ENCODE data around the gene SEC22C. TPM values are rescaled to one million over a fixed set of nuclear protein-coding genes. Genes with fewer than 3 reads are reported as not detected.
A peak's percentile ranks its signal among the peaks of the same experiment; 100 is the strongest.

The SEC22C gene
- total RNA-seq, 2 donors from 2014 or later = 55.0 to 83.4 TPM

DNA sequence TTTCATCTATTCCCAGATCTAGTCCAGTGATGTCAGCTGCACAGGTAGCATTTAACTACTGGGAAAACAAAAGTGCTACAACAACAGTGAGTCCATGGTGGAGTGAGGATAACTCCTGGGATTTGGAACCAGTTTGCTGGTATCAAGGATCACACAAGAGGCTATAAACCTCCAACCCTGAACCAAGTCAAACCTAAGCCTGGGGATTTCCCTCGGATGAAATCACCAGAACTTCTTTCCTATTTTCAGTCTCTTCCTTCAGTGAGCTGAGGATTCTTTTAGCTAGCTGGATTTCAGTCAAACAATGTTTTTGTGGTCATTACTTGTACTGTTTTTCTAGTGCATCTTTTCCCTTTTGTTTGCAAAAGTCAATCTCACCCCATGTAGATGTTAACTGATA lies 31.5 kb downstream of the SEC22C start:
- Histone ChIP-seq H3K4me3 (no peak overlapping the region), H3K36me3 (peaks cover 17% of the 10 kb centered on the region), H3K27me3 (replicated peaks; ENCODE audit: insufficient read depth) (no peaks in the 10 kb centered on the region), H3K4me1 (ENCODE audit: control insufficient read depth in 1 of 2, low read depth in 2 of 2) (peaks cover 8 to 30% of the 10 kb centered on the region in 2 donors), H3K9me3 (no peaks in the 10 kb centered on the region), H3K27ac (no peak overlapping the region)
- ATAC-seq (ENCODE audit: insufficient number of reproducible peaks, low FRiP score, low read depth) (no peak), DNase-seq (ENCODE audit: low spot score) (no peak)
- TF ChIP-seq, protein P1, sequence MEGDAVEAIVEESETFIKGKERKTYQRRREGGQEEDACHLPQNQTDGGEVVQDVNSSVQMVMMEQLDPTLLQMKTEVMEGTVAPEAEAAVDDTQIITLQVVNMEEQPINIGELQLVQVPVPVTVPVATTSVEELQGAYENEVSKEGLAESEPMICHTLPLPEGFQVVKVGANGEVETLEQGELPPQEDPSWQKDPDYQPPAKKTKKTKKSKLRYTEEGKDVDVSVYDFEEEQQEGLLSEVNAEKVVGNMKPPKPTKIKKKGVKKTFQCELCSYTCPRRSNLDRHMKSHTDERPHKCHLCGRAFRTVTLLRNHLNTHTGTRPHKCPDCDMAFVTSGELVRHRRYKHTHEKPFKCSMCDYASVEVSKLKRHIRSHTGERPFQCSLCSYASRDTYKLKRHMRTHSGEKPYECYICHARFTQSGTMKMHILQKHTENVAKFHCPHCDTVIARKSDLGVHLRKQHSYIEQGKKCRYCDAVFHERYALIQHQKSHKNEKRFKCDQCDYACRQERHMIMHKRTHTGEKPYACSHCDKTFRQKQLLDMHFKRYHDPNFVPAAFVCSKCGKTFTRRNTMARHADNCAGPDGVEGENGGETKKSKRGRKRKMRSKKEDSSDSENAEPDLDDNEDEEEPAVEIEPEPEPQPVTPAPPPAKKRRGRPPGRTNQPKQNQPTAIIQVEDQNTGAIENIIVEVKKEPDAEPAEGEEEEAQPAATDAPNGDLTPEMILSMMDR (IDR thresholded peaks at IDR 0.05) = no peak

DNA sequence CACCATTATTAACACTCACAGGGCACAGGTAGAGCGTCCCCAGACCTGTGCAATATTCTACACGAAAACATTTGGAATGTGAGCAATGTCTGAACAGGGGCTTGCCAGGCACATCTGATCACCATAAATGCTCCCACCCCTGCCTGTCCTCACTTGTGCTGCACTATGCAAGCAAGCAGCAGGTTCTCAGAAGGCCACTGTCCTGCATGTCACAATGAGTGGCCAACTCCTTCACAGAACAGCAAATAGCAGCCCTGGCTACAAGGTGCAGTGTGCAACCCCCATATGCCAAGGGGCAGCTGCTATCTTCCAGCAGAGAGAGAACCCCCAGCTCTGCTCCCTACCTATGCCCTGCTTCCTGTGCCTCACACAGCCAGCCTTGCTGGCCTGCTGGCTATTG lies 32.6 kb downstream of the SEC22C start:
- Histone ChIP-seq H3K4me1 (ENCODE audit: control insufficient read depth in 1 of 2, low read depth in 2 of 2) (peaks cover 17 to 41% of the 10 kb centered on the region in 2 donors), H3K36me3 (peaks cover 14% of the 10 kb centered on the region)
- ATAC-seq (ENCODE audit: insufficient number of reproducible peaks, low FRiP score, low read depth) = no peak

DNA sequence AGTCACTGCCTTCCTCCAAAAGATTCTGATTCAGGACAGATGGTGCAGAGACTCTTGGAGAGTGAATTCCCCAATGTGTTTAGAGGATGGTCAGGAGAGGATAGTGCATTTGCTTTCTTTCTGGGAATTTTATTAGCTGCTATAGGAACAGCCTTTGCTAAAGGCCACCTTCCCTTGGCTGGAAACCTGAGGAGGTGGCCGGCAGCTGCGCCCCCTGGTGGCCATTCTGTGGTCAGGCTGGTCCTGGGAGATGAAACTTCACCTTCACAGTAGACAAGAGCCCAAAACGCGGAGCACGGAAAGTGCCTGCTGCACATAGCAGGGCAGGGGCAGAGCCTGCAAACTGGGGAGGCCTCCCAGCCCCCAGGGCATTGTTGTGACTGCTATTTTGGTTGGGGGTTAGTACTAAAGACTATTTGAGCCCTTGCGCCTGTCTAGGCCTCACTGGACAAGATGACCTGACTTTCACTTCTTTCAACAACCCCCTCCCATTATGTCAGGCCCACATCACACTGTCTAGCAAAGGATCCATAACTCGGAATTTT lies 34.3 kb downstream of the SEC22C start:
- no peaks in the 10 kb centered on the region for H3K27me3 ChIP-seq (replicated peaks; ENCODE audit: insufficient read depth)
- no peak for ATAC-seq (ENCODE audit: insufficient number of reproducible peaks, low FRiP score, low read depth)
- H3K4me1 ChIP-seq (ENCODE audit: control insufficient read depth in 1 of 2, low read depth in 2 of 2) = peaks cover 19 to 51% of the 10 kb centered on the region in 2 donors
- no peaks in the 10 kb centered on the region for H3K9me3 ChIP-seq
- TF ChIP-seq, protein P1 (IDR thresholded peaks at IDR 0.05) = peak; percentile 95
- DNase-seq (ENCODE audit: low spot score) = no peak
- no peak overlapping the region for H3K4me3 ChIP-seq
- no peak overlapping the region for H3K27ac ChIP-seq
- H3K36me3 ChIP-seq = no peaks in the 10 kb centered on the region

More for the DNA sequence above, 32.6 kb downstream of the SEC22C start:
- Histone ChIP-seq H3K9me3 (no peaks in the 10 kb centered on the region), H3K4me3 (no peak overlapping the region), H3K27ac (no peak overlapping the region), H3K27me3 (replicated peaks; ENCODE audit: insufficient read depth) (no peaks in the 10 kb centered on the region)
- TF ChIP-seq, protein P1 (IDR thresholded peaks at IDR 0.05) = no peak
- DNase-seq (ENCODE audit: low spot score) = no peak

DNA sequence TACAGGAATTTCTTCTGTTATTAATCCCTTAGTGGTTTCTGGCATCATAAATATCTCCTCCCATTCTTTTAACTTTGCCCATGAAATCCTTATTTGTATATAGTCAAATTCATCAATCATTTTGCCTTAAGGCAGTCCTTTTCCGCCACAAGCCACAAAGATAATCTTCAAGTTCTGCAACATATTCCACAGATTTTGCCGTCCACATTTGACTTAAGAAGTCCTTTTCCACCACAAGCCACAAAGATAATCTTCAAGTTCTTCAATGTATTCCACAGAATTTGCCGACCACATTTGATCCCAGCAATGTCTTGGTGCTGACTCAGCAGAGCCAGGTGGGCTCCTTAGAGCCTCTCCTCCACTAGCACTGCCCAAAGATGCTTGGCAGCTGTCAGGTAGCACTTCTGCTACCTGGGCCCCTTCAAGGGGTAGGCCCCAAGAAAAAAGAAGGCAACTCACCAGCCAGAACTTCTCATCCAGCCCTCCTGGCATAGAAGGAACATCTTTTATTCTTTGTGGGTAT lies 35.0 kb downstream of the SEC22C start:
- H3K27ac ChIP-seq = no peak overlapping the region
- H3K4me1 ChIP-seq (ENCODE audit: control insufficient read depth in 1 of 2, low read depth in 2 of 2) = peaks cover 18 to 46% of the 10 kb centered on the region in 2 donors
- H3K4me3 ChIP-seq = no peak overlapping the region
- H3K36me3 ChIP-seq = no peaks in the 10 kb centered on the region
- ATAC-seq (ENCODE audit: insufficient number of reproducible peaks, low FRiP score, low read depth) (no peak), DNase-seq (ENCODE audit: low spot score) (no peak)
- TF ChIP-seq, protein P1 (IDR thresholded peaks at IDR 0.05) = no peak
- no peaks in the 10 kb centered on the region for H3K27me3 ChIP-seq (replicated peaks; ENCODE audit: insufficient read depth)
- H3K9me3 ChIP-seq = no peaks in the 10 kb centered on the region

DNA sequence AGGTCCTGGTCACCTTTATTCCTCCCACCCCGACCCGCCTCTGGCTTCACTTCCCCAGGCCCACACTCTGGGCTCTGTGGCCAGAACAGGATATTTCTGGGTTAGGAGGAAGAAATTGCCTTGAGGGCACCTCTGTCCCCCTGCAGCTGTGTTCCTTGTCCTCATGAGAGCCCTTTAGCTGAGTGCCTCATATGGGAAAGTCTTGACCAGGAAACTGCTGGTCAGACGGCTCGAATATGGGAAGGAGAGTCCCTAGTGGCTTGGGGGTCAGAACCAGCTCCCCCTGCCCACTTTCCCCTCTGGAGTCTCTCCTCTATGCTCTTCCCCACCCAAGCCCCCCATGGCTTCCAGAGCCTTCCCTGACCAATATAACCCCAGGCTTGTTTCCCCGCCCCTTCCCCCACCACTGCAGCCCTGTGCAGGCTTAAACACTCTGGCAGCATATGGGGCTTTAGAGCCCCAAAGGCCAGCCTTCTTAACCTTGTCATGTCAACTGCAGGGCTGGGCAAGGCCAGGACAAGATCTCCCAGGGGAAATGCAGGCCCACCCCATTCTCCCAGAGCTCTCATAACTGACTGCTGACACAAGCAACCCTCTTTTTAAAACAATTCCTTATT lies 36.4 kb downstream of the SEC22C start:
- H3K4me1 ChIP-seq (ENCODE audit: control insufficient read depth in 1 of 2, low read depth in 2 of 2) = peaks cover 12 to 49% of the 10 kb centered on the region in 2 donors
- no peaks in the 10 kb centered on the region for H3K36me3 ChIP-seq
- DNase-seq (ENCODE audit: low spot score) (no peak), ATAC-seq (ENCODE audit: insufficient number of reproducible peaks, low FRiP score, low read depth) (no peak)
- H3K27ac ChIP-seq = peak overlapping the region; percentile 57 to 77
- H3K9me3 ChIP-seq = no peaks in the 10 kb centered on the region
- H3K27me3 ChIP-seq (replicated peaks; ENCODE audit: insufficient read depth) = no peaks in the 10 kb centered on the region
- TF ChIP-seq, protein P1 (IDR thresholded peaks at IDR 0.05) = no peak
- H3K4me3 ChIP-seq = no peak overlapping the region

Data from thoracic aorta (tissue), 2 donors.